Measurements from ENCODE around the gene TRMT112.

- TF ChIP-seq CTCF (IDR thresholded peaks at IDR 0.05) = no peak
- no peak for TF ChIP-seq POLR2A (IDR thresholded peaks at IDR 0.05)
Measured at GRCh38 chr11:64353715-64354506, 36.6 kb upstream of the TRMT112 start.

Data from right lobe of liver (tissue), 4 donors.